ENCODE measurements around the gene PPM1D. TPM values are rescaled to one million over a fixed set of nuclear protein-coding genes. Genes with fewer than 3 reads are reported as not detected.

PPM1D gene
- total and polyA plus RNA-seq, 2 experiments from 2014 or later: 18.3 to 18.6 TPM

DNA sequence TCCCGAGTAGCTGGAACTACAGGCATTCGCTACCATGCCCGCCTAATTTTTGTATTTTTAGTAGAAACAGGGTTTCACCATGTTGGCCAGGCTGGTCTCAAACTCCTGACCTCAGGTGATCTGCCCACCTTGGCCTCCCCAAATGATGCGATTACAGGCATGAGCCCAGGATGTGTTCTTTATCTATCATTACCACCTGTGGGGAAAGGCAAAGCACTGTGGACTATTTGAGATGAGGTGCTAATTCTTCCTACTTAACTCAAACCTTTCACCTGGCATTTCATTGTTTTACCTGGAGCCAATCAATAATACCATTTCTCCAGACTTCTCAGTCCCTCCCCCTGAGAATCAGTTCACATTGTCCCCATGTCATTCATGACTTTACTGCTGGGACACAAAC lies 20.4 kb upstream of the PPM1D start:
- Histone ChIP-seq H3K36me3 (replicated peaks; ENCODE audit: insufficient read depth, low read depth) (no peaks in the 10 kb centered on the region), H3K27me3 (no peaks in the 10 kb centered on the region), H3K79me2 (no peaks in the 10 kb centered on the region), H3K9me3 (ENCODE audit: low read depth) (no peaks in the 10 kb centered on the region), H3K27ac (no peak overlapping the region), H3K9me2 (replicated peaks; ENCODE audit: insufficient read depth) (no peaks in the 10 kb centered on the region), H2AFZ (no peak overlapping the region), H3K4me2 (no peak overlapping the region), H3K4me3 (no peak overlapping the region), H4K20me1 (ENCODE audit: insufficient read depth, poor library complexity, severe bottlenecking) (no peaks in the 10 kb centered on the region), H3K4me1 (ENCODE audit: insufficient read depth) (no peaks in the 10 kb centered on the region)
- no peak for DNase-seq (ENCODE audit: low spot score)
- WGBS (ENCODE audit: low lambda C conversion rate, missing lambda C conversion rate): 82% methylated on average over 4 of the region's 4 CpGs
- TF ChIP-seq EZH2phosphoT487 (IDR thresholded peaks at IDR 0.05; ENCODE audit: low read depth, severe bottlenecking, unreplicated experiment) (no peak), EZH2 (IDR thresholded peaks at IDR 0.05; ENCODE audit: borderline replicate concordance) (no peak)
- TF ChIP-seq, protein P1, sequence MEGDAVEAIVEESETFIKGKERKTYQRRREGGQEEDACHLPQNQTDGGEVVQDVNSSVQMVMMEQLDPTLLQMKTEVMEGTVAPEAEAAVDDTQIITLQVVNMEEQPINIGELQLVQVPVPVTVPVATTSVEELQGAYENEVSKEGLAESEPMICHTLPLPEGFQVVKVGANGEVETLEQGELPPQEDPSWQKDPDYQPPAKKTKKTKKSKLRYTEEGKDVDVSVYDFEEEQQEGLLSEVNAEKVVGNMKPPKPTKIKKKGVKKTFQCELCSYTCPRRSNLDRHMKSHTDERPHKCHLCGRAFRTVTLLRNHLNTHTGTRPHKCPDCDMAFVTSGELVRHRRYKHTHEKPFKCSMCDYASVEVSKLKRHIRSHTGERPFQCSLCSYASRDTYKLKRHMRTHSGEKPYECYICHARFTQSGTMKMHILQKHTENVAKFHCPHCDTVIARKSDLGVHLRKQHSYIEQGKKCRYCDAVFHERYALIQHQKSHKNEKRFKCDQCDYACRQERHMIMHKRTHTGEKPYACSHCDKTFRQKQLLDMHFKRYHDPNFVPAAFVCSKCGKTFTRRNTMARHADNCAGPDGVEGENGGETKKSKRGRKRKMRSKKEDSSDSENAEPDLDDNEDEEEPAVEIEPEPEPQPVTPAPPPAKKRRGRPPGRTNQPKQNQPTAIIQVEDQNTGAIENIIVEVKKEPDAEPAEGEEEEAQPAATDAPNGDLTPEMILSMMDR (IDR thresholded peaks at IDR 0.05; ENCODE audit: poor library complexity): no peak

DNA sequence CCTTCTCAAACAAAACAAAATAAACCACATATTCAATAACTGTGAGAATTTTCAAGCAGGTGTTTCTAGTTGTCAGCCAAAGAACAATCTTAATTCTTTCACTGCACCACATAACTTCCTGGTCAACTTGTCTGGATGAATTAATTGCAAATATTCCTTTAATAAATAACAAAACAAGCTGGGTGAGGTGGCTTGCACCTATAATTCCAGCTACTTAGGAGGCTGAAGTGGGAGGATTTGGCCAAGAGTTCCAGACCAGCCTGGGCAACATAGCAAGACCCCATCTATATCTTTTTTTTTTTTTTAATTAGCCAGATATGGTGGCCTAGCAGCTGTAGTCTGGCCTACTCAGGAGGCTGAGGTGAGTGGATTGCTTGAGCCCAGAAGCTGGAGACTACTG lies 17.0 kb upstream of the PPM1D start:
- no peaks in the 10 kb centered on the region for H3K4me1 ChIP-seq (ENCODE audit: insufficient read depth)
- H3K27me3 ChIP-seq: no peaks in the 10 kb centered on the region
- no peak overlapping the region for H3K4me2 ChIP-seq
- no peaks in the 10 kb centered on the region for H3K79me2 ChIP-seq
- DNase-seq (ENCODE audit: low spot score): no peak
- no peaks in the 10 kb centered on the region for H4K20me1 ChIP-seq (ENCODE audit: insufficient read depth, poor library complexity, severe bottlenecking)
- H3K36me3 ChIP-seq (replicated peaks; ENCODE audit: insufficient read depth, low read depth): no peaks in the 10 kb centered on the region
- H2AFZ ChIP-seq: no peak overlapping the region
- H3K9me3 ChIP-seq (ENCODE audit: low read depth): no peaks in the 10 kb centered on the region
- H3K9me2 ChIP-seq (replicated peaks; ENCODE audit: insufficient read depth): no peaks in the 10 kb centered on the region
- no peak for TF ChIP-seq EZH2phosphoT487 (IDR thresholded peaks at IDR 0.05; ENCODE audit: low read depth, severe bottlenecking, unreplicated experiment)
- TF ChIP-seq, protein P1 (IDR thresholded peaks at IDR 0.05; ENCODE audit: poor library complexity): no peak
- no peak for TF ChIP-seq EZH2 (IDR thresholded peaks at IDR 0.05; ENCODE audit: borderline replicate concordance)
- no peak overlapping the region for H3K27ac ChIP-seq
- no peak overlapping the region for H3K4me3 ChIP-seq

DNA sequence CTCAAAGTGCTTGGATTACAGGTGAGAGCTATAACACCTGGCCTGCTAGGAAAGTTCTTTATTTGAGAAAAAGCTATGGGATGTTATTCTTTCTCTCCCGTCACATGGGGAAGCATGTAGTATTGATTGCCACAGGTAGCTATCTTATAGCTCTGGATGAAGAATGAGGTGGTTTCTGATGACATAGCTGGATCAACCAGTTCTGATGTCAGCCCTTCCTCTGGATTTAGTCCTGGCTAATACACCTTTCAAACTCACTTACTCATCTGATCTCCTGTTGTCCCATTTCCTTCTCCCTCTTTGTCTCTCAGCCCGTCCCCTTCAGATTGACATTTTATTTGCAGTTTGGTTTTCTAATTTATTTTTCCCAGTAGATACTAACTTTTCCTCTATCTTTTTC lies 14.1 kb upstream of the PPM1D start:
- Histone ChIP-seq H3K36me3 (replicated peaks; ENCODE audit: insufficient read depth, low read depth) (no peaks in the 10 kb centered on the region), H3K9me3 (ENCODE audit: low read depth) (no peaks in the 10 kb centered on the region), H4K20me1 (ENCODE audit: insufficient read depth, poor library complexity, severe bottlenecking) (no peaks in the 10 kb centered on the region), H3K9me2 (replicated peaks; ENCODE audit: insufficient read depth) (no peaks in the 10 kb centered on the region), H3K27me3 (no peaks in the 10 kb centered on the region), H3K79me2 (no peaks in the 10 kb centered on the region), H2AFZ (no peak overlapping the region), H3K4me3 (no peak overlapping the region), H3K4me2 (no peak overlapping the region), H3K4me1 (ENCODE audit: insufficient read depth) (no peaks in the 10 kb centered on the region), H3K27ac (no peak overlapping the region)
- WGBS (ENCODE audit: low lambda C conversion rate, missing lambda C conversion rate): 89% methylated on average over 2 of the region's 2 CpGs
- DNase-seq (ENCODE audit: low spot score): no peak
- TF ChIP-seq EZH2 (IDR thresholded peaks at IDR 0.05; ENCODE audit: borderline replicate concordance): no peak
- no peak for TF ChIP-seq EZH2phosphoT487 (IDR thresholded peaks at IDR 0.05; ENCODE audit: low read depth, severe bottlenecking, unreplicated experiment)
- TF ChIP-seq, protein P1 (IDR thresholded peaks at IDR 0.05; ENCODE audit: poor library complexity): no peak
